Activated T-cell treated with anti-CD3 and anti-CD28 coated beads for 24 hours (primary cell): Measurements from ENCODE around the gene PARVG.

ENCODE experiments used
- DNase-seq: peaks from one replicate; pipeline ENCODE4 v3.0.0-alpha.2; 2020; ENCODE audit warnings: low read depth

PARVG gene

GRCh38 chr22:44196731-44197131 is 16.0 kb downstream of the PARVG start:
- no peak for DNase-seq

DNA sequence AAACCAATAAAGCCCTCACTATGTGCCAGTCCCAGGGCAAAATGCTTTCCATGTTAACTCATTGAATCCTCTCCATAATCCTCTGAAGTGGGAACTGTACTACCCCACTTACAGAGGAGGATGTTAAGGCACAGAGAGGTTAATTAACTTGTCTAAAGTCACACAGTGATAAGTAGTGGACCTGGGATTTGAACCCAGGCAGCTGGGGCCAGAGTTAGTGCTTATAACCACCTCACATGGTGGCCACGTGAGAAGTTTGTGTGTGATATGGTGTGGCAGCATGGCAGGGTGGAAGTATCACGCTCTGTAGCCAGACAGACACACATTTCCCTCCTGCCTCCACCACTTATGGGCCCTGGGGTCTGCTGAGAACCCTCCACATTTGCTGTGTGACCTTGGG is 16.5 kb downstream of the PARVG start:
- DNase-seq = no peak

- no peak for DNase-seq
Measured at GRCh38 chr22:44199164-44199563, 18.4 kb downstream of the PARVG start.

DNA sequence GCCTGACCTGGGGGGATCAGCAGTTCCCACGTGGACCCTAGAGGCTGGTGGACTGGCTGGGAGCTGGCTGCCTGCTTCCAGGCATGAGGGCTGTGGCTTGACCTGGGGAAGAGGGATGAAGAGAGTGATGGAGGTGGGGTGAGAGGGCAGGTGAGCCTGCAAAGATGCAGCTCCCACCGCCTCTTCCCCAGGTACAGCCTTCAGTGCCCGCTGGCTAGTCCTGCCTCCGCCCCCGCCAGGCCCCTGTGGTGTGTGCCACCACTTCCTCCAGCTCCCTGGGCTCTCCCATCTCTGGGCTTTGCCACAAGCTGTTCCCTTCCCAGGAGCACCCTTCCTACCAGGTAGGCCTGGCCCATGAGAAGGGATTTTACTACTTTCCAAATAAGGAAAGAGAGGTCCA is 19.1 kb downstream of the PARVG start:
- no peak for DNase-seq

DNA sequence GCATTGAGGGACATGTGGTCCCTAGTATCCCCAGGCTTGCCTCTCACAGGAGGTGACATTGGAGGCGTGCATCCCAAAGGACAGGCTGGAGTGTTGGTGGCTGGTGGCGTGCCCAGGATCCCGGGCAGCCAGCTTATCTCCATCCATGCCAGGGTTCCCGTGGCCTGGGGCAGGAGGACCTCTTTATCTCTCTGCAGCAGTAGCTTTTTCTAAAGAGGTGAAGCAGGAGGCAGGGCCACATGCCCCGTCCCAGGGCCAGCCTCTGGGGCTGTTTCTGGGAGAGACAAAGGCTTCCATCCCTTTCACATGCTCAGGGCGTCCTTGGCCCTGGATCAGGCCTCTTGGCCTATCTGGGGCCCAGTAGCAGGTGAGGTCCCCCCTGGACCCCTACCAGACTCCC is 19.7 kb downstream of the PARVG start:
- no peak for DNase-seq

GRCh38 chr22:44200855-44201550 is 20.3 kb downstream of the PARVG start:
- DNase-seq = no peak

GRCh38 chr22:44201665-44202064 is 20.9 kb downstream of the PARVG start:
- no peak for DNase-seq

DNA sequence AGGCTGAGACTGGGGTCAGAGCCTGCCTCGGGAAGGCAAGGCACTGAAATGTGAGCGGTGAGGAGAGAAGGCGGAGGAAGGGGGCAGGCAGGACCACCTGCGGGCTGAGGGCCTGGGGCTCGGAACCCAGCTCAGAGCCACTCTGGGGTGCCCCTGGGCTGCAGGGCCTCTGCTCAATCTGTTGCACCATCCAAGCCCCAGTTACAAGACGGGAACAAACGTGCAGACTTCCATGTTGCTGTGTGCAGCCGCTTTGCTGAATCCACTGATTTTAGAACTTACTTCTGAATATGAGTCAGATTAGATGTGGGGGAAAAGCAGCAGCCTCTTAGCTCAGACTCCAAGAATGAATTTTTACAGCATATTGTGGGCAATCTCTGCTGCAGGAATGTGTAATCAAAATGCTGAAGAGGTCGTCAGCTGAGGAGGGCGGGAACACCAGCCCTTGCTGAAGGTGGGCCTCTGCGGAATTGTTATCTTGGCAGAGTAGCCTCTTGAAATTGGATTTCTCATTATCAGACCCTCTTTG is 21.6 kb downstream of the PARVG start:
- no peak for DNase-seq

- no peak for DNase-seq
Measured at GRCh38 chr22:44203203-44203602, 22.5 kb downstream of the PARVG start.

- no peak for DNase-seq
Measured at GRCh38 chr22:44204739-44205515, 24.2 kb downstream of the PARVG start.

GRCh38 chr22:44205516-44206329 is 25.0 kb downstream of the PARVG start:
- DNase-seq = no peak

DNA sequence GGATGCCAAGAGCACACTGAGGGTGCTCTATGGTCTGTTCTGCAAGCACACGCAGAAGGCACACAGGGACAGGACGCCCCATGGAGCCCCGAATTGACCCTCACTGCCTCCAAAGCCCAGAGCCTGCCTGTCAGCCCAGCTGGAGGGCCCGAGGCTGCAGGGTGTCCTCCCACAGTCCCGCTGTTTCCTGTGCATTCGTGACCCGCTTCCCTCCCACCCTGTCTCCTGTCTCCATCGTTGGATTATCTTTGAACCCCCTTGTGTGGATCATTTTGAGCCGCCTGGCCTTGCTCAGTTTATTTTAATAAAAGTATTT is 25.6 kb downstream of the PARVG start:
- no peak for DNase-seq

DNA sequence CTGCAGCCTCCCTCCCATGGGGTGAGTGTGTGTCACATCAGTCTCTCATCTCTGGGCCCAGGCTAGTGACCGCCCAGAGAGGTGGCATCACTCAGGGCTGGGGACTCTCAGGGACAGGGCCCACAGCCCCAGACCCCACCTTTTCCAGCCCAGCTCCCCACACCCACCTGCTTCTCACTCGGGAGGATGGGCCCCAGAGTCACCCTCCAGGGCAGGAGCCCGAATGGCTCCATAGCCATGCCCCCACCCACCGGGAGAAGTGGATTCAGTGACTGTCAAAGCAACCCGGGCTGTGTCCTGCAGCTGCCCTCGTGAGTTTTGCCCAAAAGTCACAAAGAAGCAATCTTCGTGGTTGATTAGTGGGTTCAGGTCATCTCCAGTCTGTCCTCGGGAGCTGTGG is 26.0 kb downstream of the PARVG start:
- no peak for DNase-seq

DNA sequence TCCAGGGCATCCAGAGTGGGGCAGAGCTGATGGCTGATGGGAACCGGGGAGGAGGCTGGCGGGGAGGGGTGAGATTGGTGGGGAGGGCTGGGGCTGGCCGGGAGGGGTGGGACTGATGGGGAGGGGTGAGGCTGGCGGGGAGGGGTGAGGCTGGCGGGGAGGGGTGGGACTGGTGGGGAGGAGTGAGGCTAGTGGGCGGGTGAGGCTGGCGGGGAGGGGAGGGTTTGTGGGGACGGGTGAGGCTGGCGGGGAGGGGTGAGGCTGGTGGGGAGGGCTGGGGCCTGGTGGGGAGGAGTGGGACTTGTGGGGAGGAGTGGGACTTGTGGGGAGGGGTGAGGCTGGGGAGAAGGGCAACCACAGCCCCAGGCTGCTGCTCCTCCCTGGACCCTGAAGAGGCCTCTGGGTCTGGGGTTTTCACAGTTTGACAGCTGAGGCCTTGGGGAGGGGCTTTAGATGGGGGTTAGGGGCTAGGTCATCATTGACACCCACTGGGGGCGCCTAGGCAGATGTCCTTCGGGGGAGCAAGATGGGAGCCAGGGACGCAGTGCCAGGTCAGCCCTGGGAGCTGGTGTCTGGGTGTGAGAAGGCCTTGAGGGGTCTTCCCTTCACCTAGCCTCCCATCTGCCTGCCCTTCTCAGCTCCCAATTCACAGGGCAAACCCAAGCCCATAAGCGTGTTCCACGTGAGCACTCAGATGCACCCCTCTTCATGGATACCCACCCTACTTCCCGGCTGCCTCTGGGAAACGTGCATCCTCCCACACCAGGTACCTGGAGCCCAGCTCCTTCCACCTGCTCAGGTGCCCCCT is 26.7 kb downstream of the PARVG start:
- no peak for DNase-seq

- no peak for DNase-seq
Measured at GRCh38 chr22:44207981-44208317, 27.2 kb downstream of the PARVG start.

DNA sequence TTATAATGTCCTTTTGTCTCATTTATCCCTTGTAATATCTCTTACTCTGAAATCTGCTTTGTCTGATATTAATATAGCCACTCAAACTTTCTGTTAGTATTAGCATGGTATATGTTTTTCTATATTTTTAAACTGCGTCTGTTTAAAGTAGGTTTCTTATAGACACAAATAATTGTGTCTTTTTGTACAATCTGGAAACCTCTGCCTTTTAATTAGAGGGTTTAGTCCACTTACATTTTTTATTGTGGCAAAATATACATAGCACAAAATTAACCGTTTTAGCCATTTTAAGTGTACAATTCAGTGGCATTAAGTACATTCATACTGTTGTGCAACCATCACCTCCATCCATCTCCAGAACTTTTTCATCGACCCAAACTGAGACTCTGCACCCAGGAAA is 28.6 kb downstream of the PARVG start:
- no peak for DNase-seq

DNA sequence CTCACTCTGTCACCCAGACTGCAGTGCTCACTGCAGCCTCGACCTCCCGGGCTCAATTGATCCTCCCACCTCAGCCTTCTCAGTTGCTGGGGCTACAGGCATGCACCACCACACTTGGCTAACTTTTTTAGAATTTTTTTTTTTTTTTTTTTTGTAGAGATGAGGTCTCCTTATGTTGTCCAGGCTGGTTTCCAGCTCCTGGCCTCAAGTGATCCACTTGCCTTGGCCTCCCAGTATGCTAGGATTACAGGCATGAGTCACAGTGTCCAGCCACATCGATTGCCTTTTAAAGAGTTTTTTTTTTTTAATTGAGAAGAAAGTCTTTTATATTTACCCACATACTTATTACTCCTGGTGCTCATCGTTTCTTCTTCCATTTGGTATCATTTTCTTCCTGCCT is 30.0 kb downstream of the PARVG start:
- DNase-seq = no peak

DNA sequence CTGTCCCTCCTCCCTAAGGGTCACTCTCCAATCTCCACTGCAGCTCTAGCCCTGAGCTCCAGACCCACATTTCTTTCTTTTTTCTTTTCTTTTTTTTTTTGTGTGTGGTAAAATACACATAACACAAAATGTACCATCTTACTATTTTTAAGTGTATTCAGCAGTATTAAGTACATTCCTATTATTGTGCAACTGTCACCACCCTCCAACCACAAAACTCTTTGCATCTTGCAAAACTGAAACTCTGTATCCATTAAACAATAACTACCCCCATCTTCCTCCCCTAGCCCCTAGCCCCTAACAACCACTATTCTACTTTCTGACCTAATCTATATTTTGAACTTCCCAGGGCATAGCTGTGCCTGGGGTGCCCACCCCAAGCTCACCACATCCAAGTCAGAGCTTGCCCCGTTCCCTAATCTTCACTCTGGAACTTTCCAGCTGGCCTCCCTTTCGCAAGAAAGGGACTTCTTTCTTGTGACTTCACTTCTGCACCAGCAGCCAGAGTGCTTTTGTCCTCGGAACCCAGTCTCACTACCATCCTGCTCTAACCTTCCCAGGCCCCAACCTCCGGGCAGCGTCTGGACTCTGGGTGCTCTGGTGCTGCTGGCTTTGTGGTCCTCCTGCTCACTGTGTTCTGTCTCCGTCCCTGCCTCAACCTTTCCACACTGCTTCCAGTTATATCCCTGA is 30.7 kb downstream of the PARVG start:
- DNase-seq = no peak

DNA sequence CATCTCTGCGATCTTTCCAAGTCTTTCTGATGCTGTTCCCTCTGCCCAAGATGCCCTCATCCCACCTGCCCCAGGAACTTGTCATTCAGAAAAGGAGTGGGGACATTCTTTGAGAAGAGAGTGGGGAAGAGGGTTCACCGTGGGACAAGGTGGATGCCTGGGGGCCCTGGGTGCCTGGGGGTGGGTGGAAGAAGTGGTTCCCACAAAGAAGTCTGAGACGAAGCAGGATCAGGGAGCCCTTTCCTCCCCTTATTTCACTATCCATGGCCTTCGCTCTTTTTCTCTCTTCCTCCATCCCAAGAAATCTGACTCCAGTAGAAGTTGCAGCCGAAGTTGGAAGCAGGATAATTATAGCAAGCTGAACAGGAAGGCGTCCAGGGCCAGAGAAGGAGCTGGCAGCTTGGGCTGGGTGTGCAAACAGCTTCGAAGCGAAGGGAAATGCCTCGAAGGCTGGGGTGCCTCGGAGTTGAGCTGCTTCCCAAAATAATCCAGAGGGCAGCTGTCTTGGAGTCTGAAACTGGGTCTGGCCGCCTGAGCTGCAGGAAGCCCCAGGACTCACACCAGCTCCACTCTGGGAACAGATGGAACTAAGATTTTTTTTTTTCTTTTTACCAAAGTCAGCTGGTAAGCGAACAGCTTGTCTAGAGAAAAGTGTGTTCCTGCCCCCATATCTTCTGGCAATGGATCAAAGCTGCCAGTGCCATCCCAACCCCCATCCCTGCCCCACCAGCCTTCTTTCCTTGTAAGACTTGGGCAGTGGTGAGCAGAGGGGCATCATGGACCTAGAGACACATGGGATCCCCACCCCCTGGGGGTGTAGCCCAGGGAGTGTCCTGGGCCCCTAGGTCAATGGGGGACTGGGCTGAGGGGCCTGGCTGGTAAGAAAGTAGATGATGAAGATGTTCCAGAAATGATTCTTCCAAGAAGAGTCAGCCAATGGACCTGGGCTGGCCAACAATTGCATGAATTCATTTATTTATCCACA is 31.5 kb downstream of the PARVG start:
- DNase-seq = no peak

- no peak for DNase-seq
Measured at GRCh38 chr22:44212936-44213335, 32.2 kb downstream of the PARVG start.
